T-helper 2 cell treated with Interferon-gamma antibody and Interleukin-4, amounts not matched to agents 100 ng/mL and 5 ng/mL, for 36 hours (primary cell): Measurements from ENCODE around the gene SEC31A. TPM values are rescaled to one million over a fixed set of nuclear protein-coding genes. Genes with fewer than 3 reads are reported as not detected.

ENCODE experiments used
- intact Hi-C: fragments of 100-400 bp; cut with micrococcal nuclease; formaldehyde crosslinking; loops from one replicate; pipeline ENCODE4 v1.15.1; 2023
- total RNA-seq: library from RNA; stranded (reverse); gene quantifications from 2 replicates; pipeline ENCODE4 v1.2.3, GENCODE V29; 2022

The SEC31A gene
- total RNA-seq, 1 donor from 2014 or later = 143 TPM

DNA sequence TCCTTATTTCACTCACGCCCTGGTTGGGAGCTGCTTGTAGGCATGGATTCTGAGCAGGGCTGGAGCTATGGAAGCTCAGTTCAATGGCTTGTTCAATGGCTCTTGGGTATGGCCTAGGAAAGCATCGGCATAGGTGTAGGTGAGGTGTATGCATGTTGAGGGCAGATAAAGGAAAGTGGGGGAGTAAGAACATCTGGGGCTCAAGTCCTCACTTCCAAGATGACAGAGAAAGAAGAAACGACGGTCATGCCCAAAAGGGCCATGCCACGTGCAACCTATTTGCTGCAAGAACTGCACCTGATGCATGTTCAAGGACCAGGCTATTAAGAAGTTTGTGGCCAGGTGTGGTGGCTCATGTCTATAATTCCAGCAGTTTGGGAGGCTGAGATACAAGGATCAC lies 115.7 kb downstream of the SEC31A start:
- intact Hi-C loops = no loop called here

DNA sequence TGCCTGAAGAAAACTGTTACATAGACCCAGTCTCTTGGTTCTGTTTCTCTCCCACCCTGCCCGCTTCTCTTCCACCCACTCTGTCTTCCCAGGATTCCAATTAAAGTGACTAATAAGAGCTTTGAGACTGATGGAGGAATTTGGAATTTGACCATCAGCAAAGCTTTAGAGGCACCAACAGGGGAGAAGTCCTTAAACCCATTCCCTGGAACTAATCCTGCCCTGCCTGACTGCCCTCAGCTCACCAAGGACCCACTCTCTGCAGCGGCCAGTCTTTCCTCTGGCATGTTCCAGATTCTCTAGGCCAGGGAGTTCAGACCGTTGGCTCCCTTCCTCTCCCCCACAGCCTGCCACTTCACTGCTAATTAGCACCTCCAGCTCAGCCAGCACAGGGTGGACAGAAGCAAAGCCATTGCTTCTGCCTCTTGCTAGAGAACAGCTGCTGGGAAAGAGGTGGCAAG lies 116.2 kb downstream of the SEC31A start:
- intact Hi-C loops = no loop called here

- intact Hi-C loops = no loop called here
These were observed 117.9 kb downstream of the SEC31A start for GRCh38 chr4:82773057-82773456.

GRCh38 chr4:82770607-82771006 lies 120.3 kb downstream of the SEC31A start:
- intact Hi-C loops = no loop called here

Other genes starting within 250 kb of the SEC31A start
- gene SCD5, start 92.4 kb downstream of the SEC31A start, total RNA-seq = 0.36 and 0.59 TPM in 2 replicates
- 2.6 and 2.7 TPM in 2 replicates for gene THAP9, start 9.6 kb upstream of the SEC31A start, total RNA-seq
- gene LIN54, start 119.7 kb upstream of the SEC31A start, total RNA-seq = 31.9 and 32.5 TPM in 2 replicates
- 28.5 and 32.9 TPM in 2 replicates for gene COPS4, start 144.0 kb upstream of the SEC31A start, total RNA-seq
- 127 and 135 TPM in 2 replicates for gene PLAC8, start 223.6 kb upstream of the SEC31A start, total RNA-seq